Left cardiac atrium (tissue), 4 donors: ENCODE measurements around the gene OTOF. TPM values are rescaled to one million over a fixed set of nuclear protein-coding genes. Genes with fewer than 3 reads are reported as not detected.

Experiments
- ATAC-seq, 2 donors: fragments of 200-7000 bp; cut with Tn5 transposase; one replicate each; pipeline ENCODE4 v1.9.1; 2020; ENCODE audit warnings: mild to moderate bottlenecking in 2 of 2, moderate library complexity in 2 of 2
- DNase-seq: peaks from one replicate; pipeline ENCODE4 v3.0.0-alpha.2; 2020
- intact Hi-C, 2 donors: fragments of 100-400 bp; cut with DNase I; formaldehyde crosslinking; loops; one replicate each; pipeline versions ENCODE4 v1.14.1 to v1.15.1; 2022 to 2023
- long read RNA-seq: library from polyadenylated mRNA; unstranded; transcript quantifications from one replicate; pipeline ENCODE4 v2.0.0, GENCODE V29; 2021
- total RNA-seq, 2 donors: library from RNA; stranded (reverse); fragmentation: NEBNext Ultra II Directional; extraction: Animal tissue kit (Norgen Biotek cat#: 25700); gene quantifications; one replicate each; pipeline ENCODE4 v1.2.1, GENCODE V29; 2021
- donor health status: DM: no; HTN: yes; CAD: no.
- donor health status: DM: no; HTN: yes; CAD: no; lungs with severe emphysema.
- donor health status: DM: yes; HTN: yes; CAD: no.
- donor health status: Dilated cardiomyopathy.

Gene OTOF
- under 1 TPM in 1 of 2 donors, not detected in 1; 0.18 TPM for total RNA-seq
- long read RNA-seq = 0 reads

GRCh38 chr2:26477911-26478253 lies at the start of gene OTOF:
Gene OTOF (minus strand): TSS chr2:26478124.
- peak; percentile 73 to 87 for ATAC-seq
- intact Hi-C loops = no loop called here

GRCh38 chr2:26526589-26526988 lies 48.7 kb upstream of the OTOF start:
- ATAC-seq (no peak), DNase-seq (no peak)
- intact Hi-C loops = no loop called here

More at GRCh38 chr2:26477911-26478253, at the start of gene OTOF:
- DNase-seq = peak; percentile 84

GRCh38 chr2:26526105-26526504 lies 48.2 kb upstream of the OTOF start:
- intact Hi-C loops = no loop called here
- no peak for ATAC-seq
- DNase-seq = no peak

GRCh38 chr2:26523750-26524149 lies 45.8 kb upstream of the OTOF start:
- no peak for DNase-seq
- no peak for ATAC-seq
- intact Hi-C loops = no loop called here

GRCh38 chr2:26522751-26523171 lies 44.8 kb upstream of the OTOF start:
- DNase-seq (no peak), ATAC-seq (no peak)
- intact Hi-C loops = no loop called here

GRCh38 chr2:26522325-26522724 lies 44.4 kb upstream of the OTOF start:
- ATAC-seq (no peak), DNase-seq (no peak)
- intact Hi-C loops = no loop called here

- intact Hi-C loops = no loop called here
- no peak for DNase-seq
- ATAC-seq = no peak
Measured at GRCh38 chr2:26521913-26522180, 43.9 kb upstream of the OTOF start.

GRCh38 chr2:26521054-26521912 lies 43.4 kb upstream of the OTOF start:
- ATAC-seq = no peak
- intact Hi-C loops = no loop called here
- DNase-seq = no peak

GRCh38 chr2:26520148-26520449 lies 42.2 kb upstream of the OTOF start:
- DNase-seq (no peak), ATAC-seq (no peak)
- intact Hi-C loops = no loop called here

- ATAC-seq (no peak), DNase-seq (no peak)
- intact Hi-C loops = no loop called here
Measured at GRCh38 chr2:26519396-26520147, 41.6 kb upstream of the OTOF start.

- ATAC-seq = no peak
- intact Hi-C loops = no loop called here
- DNase-seq = no peak
Measured at GRCh38 chr2:26516781-26517180, 38.9 kb upstream of the OTOF start.

GRCh38 chr2:26516246-26516645 lies 38.3 kb upstream of the OTOF start:
- DNase-seq (no peak), ATAC-seq (no peak)
- intact Hi-C loops = no loop called here

GRCh38 chr2:26515771-26516170 lies 37.8 kb upstream of the OTOF start:
- intact Hi-C loops = no loop called here
- no peak for ATAC-seq
- no peak for DNase-seq

GRCh38 chr2:26514045-26514444 lies 36.1 kb upstream of the OTOF start:
- no peak for ATAC-seq
- intact Hi-C loops = no loop called here

GRCh38 chr2:26513261-26513660 lies 35.3 kb upstream of the OTOF start:
- DNase-seq (no peak), ATAC-seq (no peak)
- intact Hi-C loops = no loop called here

More at GRCh38 chr2:26514045-26514444, 36.1 kb upstream of the OTOF start:
- no peak for DNase-seq

- DNase-seq (no peak), ATAC-seq (no peak)
- intact Hi-C loops = no loop called here
Measured at GRCh38 chr2:26511466-26511865, 33.5 kb upstream of the OTOF start.

GRCh38 chr2:26510344-26510973 lies 32.5 kb upstream of the OTOF start:
- DNase-seq (no peak), ATAC-seq (no peak)
- intact Hi-C loops = no loop called here

- intact Hi-C loops = no loop called here
- DNase-seq = no peak
- ATAC-seq = no peak
Measured at GRCh38 chr2:26509141-26509540, 31.2 kb upstream of the OTOF start.

- intact Hi-C loops = no loop called here
- no peak for DNase-seq
- no peak for ATAC-seq
Measured at GRCh38 chr2:26507932-26508331, 30.0 kb upstream of the OTOF start.

- intact Hi-C loops = no loop called here
- no peak for ATAC-seq
- no peak for DNase-seq
Measured at GRCh38 chr2:26507088-26507487, 29.2 kb upstream of the OTOF start.

GRCh38 chr2:26506279-26506678 lies 28.4 kb upstream of the OTOF start:
- intact Hi-C loops = no loop called here
- DNase-seq (no peak), ATAC-seq (no peak)
